Loucy (cell line): ENCODE results near the gene PEX11B.

Experiments
- H2AFZ ChIP-seq: fragments of 200-600 bp; sonication (generic); 2 replicates; pipeline ENCODE4 v1.6.0; 2016; ENCODE audit warnings: antibody characterized with exemption, mild to moderate bottlenecking, low read length, moderate library complexity
- H3F3A ChIP-seq: fragments of 200-600 bp; 2 replicates; pipeline ENCODE4 v1.6.0; 2016; ENCODE audit warnings: antibody characterized with exemption, low read depth, mild to moderate bottlenecking
- H3K27me3 ChIP-seq: fragments of 200-600 bp; sonication (generic); 2 replicates; pipeline ENCODE4 v1.6.1; 2014; ENCODE audit warnings: low read length, mild to moderate bottlenecking; ENCODE audit not compliant: insufficient read depth, poor library complexity, severe bottlenecking
- H3K36me3 ChIP-seq: fragments of 200-600 bp; sonication (generic); 2 replicates; pipeline ENCODE4 v1.6.1; 2016; ENCODE audit warnings: low read length; ENCODE audit not compliant: insufficient read depth
- H3K4me1 ChIP-seq: fragments of 200-600 bp; sonication (generic); 2 replicates; pipeline ENCODE4 v1.5.1; 2014; ENCODE audit warnings: low read length, mild to moderate bottlenecking; ENCODE audit not compliant: insufficient read depth, poor library complexity, severe bottlenecking
- H3K4me2 ChIP-seq: fragments of 200-600 bp; sonication (generic); 2 replicates; pipeline ENCODE4 v1.6.0; 2014; ENCODE audit warnings: antibody characterized with exemption, low read length, low read depth, mild to moderate bottlenecking; ENCODE audit not compliant: poor library complexity, severe bottlenecking
- H3K4me3 ChIP-seq: fragments of 200-600 bp; sonication (generic); 2 replicates; pipeline ENCODE4 v1.5.1; 2014; ENCODE audit warnings: low read length, mild to moderate bottlenecking, mixed read lengths; ENCODE audit not compliant: poor library complexity, severe bottlenecking
- H3K79me2 ChIP-seq: fragments of 200-600 bp; sonication (generic); 2 replicates; pipeline ENCODE4 v1.6.1; 2014; ENCODE audit warnings: low read length; ENCODE audit not compliant: insufficient read depth
- H3K9ac ChIP-seq: fragments of 200-600 bp; sonication (generic); 2 replicates; pipeline ENCODE4 v1.6.0; 2014; ENCODE audit warnings: mild to moderate bottlenecking, low read depth, low read length, moderate library complexity; ENCODE audit not compliant: poor library complexity, severe bottlenecking
- H3K9me2 ChIP-seq: fragments of 200-600 bp; sonication (generic); replicated peaks from 2 replicates; pipeline ENCODE4 v1.6.1; 2016; ENCODE audit warnings: low read depth, low read length, mixed read lengths
- H3K9me3 ChIP-seq: fragments of 200-600 bp; sonication (generic); 2 replicates; pipeline ENCODE4 v1.6.1; 2014; ENCODE audit warnings: mild to moderate bottlenecking, antibody characterized with exemption, low read length, low read depth; ENCODE audit not compliant: insufficient read depth
- H4K20me1 ChIP-seq: fragments of 200-600 bp; sonication (generic); 2 replicates; pipeline ENCODE4 v1.6.0; 2014; ENCODE audit warnings: antibody characterized with exemption, low read length, mild to moderate bottlenecking; ENCODE audit not compliant: insufficient read depth, poor library complexity, severe bottlenecking
- EZH2phosphoT487 ChIP-seq: fragments of 200-600 bp; IDR thresholded peaks from 2 replicates; pipeline ENCODE4 v1.6.1; 2018; ENCODE audit warnings: antibody characterized with exemption, mild to moderate bottlenecking, moderate library complexity, borderline replicate concordance
- TF ChIP-seq, protein P1 (sequence below): fragments of 200-600 bp; sonication (generic); conservative IDR thresholded peaks from 2 replicates; pipeline ENCODE4 v1.5.1; 2014; ENCODE audit warnings: mild to moderate bottlenecking, antibody characterized with exemption, low read length

Gene PEX11B

DNA sequence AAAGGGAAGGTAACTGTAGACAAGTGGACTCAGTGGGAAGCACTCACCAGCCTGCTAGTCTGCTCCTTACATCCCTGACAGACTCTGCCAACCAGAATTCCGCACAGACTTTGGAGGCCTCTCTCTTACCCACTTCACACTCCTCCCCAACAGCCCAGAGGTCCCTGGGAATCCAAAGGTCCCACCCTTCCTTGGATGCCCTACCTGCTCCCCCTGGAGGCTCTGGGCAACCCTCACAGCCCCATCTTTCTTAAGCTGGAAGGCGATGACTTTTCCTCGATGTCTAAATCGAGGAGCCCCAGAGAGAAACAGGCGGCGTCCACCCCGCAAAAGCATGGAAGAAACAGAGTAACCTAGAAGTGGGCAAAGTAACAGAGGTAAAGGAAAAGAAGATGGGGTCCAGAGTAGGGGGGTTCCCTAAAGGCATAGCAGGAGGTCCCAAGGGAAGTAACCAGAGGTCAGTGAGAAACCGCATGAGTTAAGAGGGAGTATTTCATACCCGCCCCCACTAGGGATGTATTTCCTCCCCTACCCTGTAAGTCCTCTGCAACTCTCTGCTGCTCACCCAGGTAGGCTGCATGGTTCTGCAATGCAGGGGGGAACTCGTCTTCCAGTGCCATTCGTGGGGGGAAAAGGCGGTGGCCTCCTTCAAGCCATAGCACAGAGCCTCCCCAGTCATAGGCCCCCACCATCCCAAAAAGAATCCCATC lies 17.1 kb downstream of the PEX11B start:
- H3K9ac ChIP-seq, result no peak overlapping the region
- TF ChIP-seq EZH2phosphoT487, result no peak
- TF ChIP-seq, protein P1, sequence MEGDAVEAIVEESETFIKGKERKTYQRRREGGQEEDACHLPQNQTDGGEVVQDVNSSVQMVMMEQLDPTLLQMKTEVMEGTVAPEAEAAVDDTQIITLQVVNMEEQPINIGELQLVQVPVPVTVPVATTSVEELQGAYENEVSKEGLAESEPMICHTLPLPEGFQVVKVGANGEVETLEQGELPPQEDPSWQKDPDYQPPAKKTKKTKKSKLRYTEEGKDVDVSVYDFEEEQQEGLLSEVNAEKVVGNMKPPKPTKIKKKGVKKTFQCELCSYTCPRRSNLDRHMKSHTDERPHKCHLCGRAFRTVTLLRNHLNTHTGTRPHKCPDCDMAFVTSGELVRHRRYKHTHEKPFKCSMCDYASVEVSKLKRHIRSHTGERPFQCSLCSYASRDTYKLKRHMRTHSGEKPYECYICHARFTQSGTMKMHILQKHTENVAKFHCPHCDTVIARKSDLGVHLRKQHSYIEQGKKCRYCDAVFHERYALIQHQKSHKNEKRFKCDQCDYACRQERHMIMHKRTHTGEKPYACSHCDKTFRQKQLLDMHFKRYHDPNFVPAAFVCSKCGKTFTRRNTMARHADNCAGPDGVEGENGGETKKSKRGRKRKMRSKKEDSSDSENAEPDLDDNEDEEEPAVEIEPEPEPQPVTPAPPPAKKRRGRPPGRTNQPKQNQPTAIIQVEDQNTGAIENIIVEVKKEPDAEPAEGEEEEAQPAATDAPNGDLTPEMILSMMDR, result no peak
- H3K4me2 ChIP-seq, result no peak overlapping the region
- H3K9me3 ChIP-seq, result no peaks in the 10 kb centered on the region
- H3K79me2 ChIP-seq, result no peaks in the 10 kb centered on the region
- no peaks in the 10 kb centered on the region for H3F3A ChIP-seq
- H4K20me1 ChIP-seq, result no peaks in the 10 kb centered on the region
- H3K36me3 ChIP-seq, result no peaks in the 10 kb centered on the region
- no peaks in the 10 kb centered on the region for H3K9me2 ChIP-seq
- H3K27me3 ChIP-seq, result no peaks in the 10 kb centered on the region
- no peak overlapping the region for H2AFZ ChIP-seq
- H3K4me3 ChIP-seq, result no peak overlapping the region
- H3K4me1 ChIP-seq, result no peaks in the 10 kb centered on the region

DNA sequence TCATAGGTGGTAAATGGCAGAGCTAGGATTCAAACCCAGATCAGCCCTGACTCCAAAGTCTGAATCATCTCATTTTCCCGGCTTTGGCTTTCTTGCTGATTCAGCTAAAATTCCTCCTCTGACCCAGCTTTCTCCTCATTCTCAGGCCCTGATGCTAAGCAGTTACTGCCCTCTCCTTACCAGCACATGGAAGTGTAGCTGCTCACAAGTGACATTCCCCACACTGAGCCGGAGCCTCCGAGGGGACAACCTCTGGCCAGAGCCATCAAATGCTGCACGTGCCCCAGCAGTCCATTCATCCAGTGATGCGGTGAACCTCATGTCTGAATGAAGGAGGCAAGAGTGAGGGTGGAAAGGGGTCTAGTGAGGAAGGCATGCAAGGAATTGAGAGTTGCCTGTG lies 19.8 kb downstream of the PEX11B start:
- Histone ChIP-seq H3K9me2 (no peaks in the 10 kb centered on the region), H3K4me2 (no peak overlapping the region), H3K9ac (no peak overlapping the region), H3K36me3 (no peaks in the 10 kb centered on the region), H3K9me3 (no peaks in the 10 kb centered on the region), H2AFZ (no peak overlapping the region), H4K20me1 (no peaks in the 10 kb centered on the region), H3K4me1 (no peaks in the 10 kb centered on the region), H3F3A (no peaks in the 10 kb centered on the region), H3K79me2 (no peaks in the 10 kb centered on the region), H3K27me3 (no peaks in the 10 kb centered on the region), H3K4me3 (no peak overlapping the region)
- no peak for TF ChIP-seq EZH2phosphoT487
- TF ChIP-seq, protein P1, result no peak

DNA sequence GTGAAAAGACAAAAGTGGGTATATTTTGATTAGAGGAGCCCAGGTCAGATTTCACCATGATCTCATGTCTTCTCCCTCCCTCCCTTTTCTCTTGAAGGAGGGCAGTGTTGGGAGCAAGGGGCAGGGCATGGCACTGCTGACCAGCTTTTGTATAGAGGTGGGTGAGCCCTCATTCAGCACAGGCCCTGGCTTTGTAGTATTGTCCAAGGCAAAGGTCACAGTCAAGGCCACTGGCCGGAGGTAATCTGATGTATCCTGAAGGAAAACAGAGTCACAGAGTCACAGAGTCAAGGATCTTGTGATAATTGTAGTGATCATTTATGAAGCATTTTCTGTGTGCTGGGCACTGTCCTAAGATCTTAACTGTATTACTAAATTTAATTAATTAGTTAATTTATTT lies 20.5 kb downstream of the PEX11B start:
- TF ChIP-seq, protein P1, result no peak
- no peak for TF ChIP-seq EZH2phosphoT487

More for the DNA sequence above, 20.5 kb downstream of the PEX11B start:
- Histone ChIP-seq H3K79me2 (no peaks in the 10 kb centered on the region), H3K9ac (no peak overlapping the region), H3K4me3 (no peak overlapping the region), H3K27me3 (no peaks in the 10 kb centered on the region), H3K9me3 (no peaks in the 10 kb centered on the region), H2AFZ (no peak overlapping the region), H3K4me2 (no peak overlapping the region), H3K4me1 (no peaks in the 10 kb centered on the region), H4K20me1 (no peaks in the 10 kb centered on the region), H3K9me2 (no peaks in the 10 kb centered on the region), H3K36me3 (no peaks in the 10 kb centered on the region), H3F3A (no peaks in the 10 kb centered on the region)
